Loucy (cell line): ENCODE measurements around the gene TSPYL2.

Experiments
- H2AFZ ChIP-seq: fragments of 200-600 bp; sonication (generic); 2 replicates; pipeline ENCODE4 v1.6.0; 2016; ENCODE audit warnings: antibody characterized with exemption, mild to moderate bottlenecking, low read length, moderate library complexity
- H3F3A ChIP-seq: fragments of 200-600 bp; 2 replicates; pipeline ENCODE4 v1.6.0; 2016; ENCODE audit warnings: antibody characterized with exemption, low read depth, mild to moderate bottlenecking
- H3K27me3 ChIP-seq: fragments of 200-600 bp; sonication (generic); 2 replicates; pipeline ENCODE4 v1.6.1; 2014; ENCODE audit warnings: low read length, mild to moderate bottlenecking; ENCODE audit not compliant: insufficient read depth, poor library complexity, severe bottlenecking
- H3K36me3 ChIP-seq: fragments of 200-600 bp; sonication (generic); 2 replicates; pipeline ENCODE4 v1.6.1; 2016; ENCODE audit warnings: low read length; ENCODE audit not compliant: insufficient read depth
- H3K4me1 ChIP-seq: fragments of 200-600 bp; sonication (generic); 2 replicates; pipeline ENCODE4 v1.5.1; 2014; ENCODE audit warnings: low read length, mild to moderate bottlenecking; ENCODE audit not compliant: insufficient read depth, poor library complexity, severe bottlenecking
- H3K4me2 ChIP-seq: fragments of 200-600 bp; sonication (generic); 2 replicates; pipeline ENCODE4 v1.6.0; 2014; ENCODE audit warnings: antibody characterized with exemption, low read length, low read depth, mild to moderate bottlenecking; ENCODE audit not compliant: poor library complexity, severe bottlenecking
- H3K4me3 ChIP-seq: fragments of 200-600 bp; sonication (generic); 2 replicates; pipeline ENCODE4 v1.5.1; 2014; ENCODE audit warnings: low read length, mild to moderate bottlenecking, mixed read lengths; ENCODE audit not compliant: poor library complexity, severe bottlenecking
- H3K79me2 ChIP-seq: fragments of 200-600 bp; sonication (generic); 2 replicates; pipeline ENCODE4 v1.6.1; 2014; ENCODE audit warnings: low read length; ENCODE audit not compliant: insufficient read depth
- H3K9ac ChIP-seq: fragments of 200-600 bp; sonication (generic); 2 replicates; pipeline ENCODE4 v1.6.0; 2014; ENCODE audit warnings: mild to moderate bottlenecking, low read depth, low read length, moderate library complexity; ENCODE audit not compliant: poor library complexity, severe bottlenecking
- H3K9me2 ChIP-seq: fragments of 200-600 bp; sonication (generic); replicated peaks from 2 replicates; pipeline ENCODE4 v1.6.1; 2016; ENCODE audit warnings: low read depth, low read length, mixed read lengths
- H3K9me3 ChIP-seq: fragments of 200-600 bp; sonication (generic); 2 replicates; pipeline ENCODE4 v1.6.1; 2014; ENCODE audit warnings: mild to moderate bottlenecking, antibody characterized with exemption, low read length, low read depth; ENCODE audit not compliant: insufficient read depth
- H4K20me1 ChIP-seq: fragments of 200-600 bp; sonication (generic); 2 replicates; pipeline ENCODE4 v1.6.0; 2014; ENCODE audit warnings: antibody characterized with exemption, low read length, mild to moderate bottlenecking; ENCODE audit not compliant: insufficient read depth, poor library complexity, severe bottlenecking
- CTCF ChIP-seq: fragments of 200-600 bp; sonication (generic); conservative IDR thresholded peaks from 2 replicates; pipeline ENCODE4 v1.5.1; 2014; ENCODE audit warnings: mild to moderate bottlenecking, antibody characterized with exemption, low read length
- EZH2phosphoT487 ChIP-seq: fragments of 200-600 bp; IDR thresholded peaks from 2 replicates; pipeline ENCODE4 v1.6.1; 2018; ENCODE audit warnings: antibody characterized with exemption, mild to moderate bottlenecking, moderate library complexity, borderline replicate concordance

The TSPYL2 gene

GRCh38 chrX:53081925-53082772 lies at the start of gene TSPYL2:
TSS of gene TSPYL2 (plus strand) at chrX:53082367. CDS start at chrX:53082499, 132 bp downstream.
- Histone ChIP-seq H3F3A (no peaks in the 10 kb centered on the region), H3K4me1 (no peaks in the 10 kb centered on the region), H3K4me2 (peak within 1 kb of the TSS; percentile 91), H3K27me3 (no peaks in the 10 kb centered on the region), H4K20me1 (peaks cover 7% of the 10 kb centered on the region), H3K9me2 (no peaks in the 10 kb centered on the region), H3K4me3 (peak within 1 kb of the TSS; percentile 79), H3K79me2 (peaks cover 17% of the 10 kb centered on the region; the same call in 1 of the 2 replicates), H3K9ac (peak within 1 kb of the TSS; percentile 73), H3K36me3 (peaks cover 5% of the 10 kb centered on the region; the same call in 1 of the 2 replicates), H2AFZ (peak within 1 kb of the TSS; percentile 55; the same call in 1 of the 2 replicates), H3K9me3 (no peaks in the 10 kb centered on the region)
- TF ChIP-seq EZH2phosphoT487, result no peak
- TF ChIP-seq CTCF, result no peak

GRCh38 chrX:53036149-53036548 lies 46.0 kb upstream of the TSPYL2 start:
- no peaks in the 10 kb centered on the region for H3F3A ChIP-seq
- H3K36me3 ChIP-seq, result no peaks in the 10 kb centered on the region
- H3K9ac ChIP-seq, result no peak overlapping the region
- TF ChIP-seq CTCF, result no peak
- no peak for TF ChIP-seq EZH2phosphoT487
- no peaks in the 10 kb centered on the region for H3K79me2 ChIP-seq
- no peaks in the 10 kb centered on the region for H3K27me3 ChIP-seq
- H3K4me1 ChIP-seq, result no peaks in the 10 kb centered on the region
- no peaks in the 10 kb centered on the region for H3K9me3 ChIP-seq
- no peak overlapping the region for H3K4me2 ChIP-seq
- no peak overlapping the region for H3K4me3 ChIP-seq
- no peaks in the 10 kb centered on the region for H4K20me1 ChIP-seq
- no peak overlapping the region for H2AFZ ChIP-seq
- no peaks in the 10 kb centered on the region for H3K9me2 ChIP-seq

- no peak overlapping the region for H3K4me3 ChIP-seq
- H3K4me1 ChIP-seq, result no peaks in the 10 kb centered on the region
- H3K9me2 ChIP-seq, result no peaks in the 10 kb centered on the region
- no peak overlapping the region for H3K4me2 ChIP-seq
- no peaks in the 10 kb centered on the region for H3F3A ChIP-seq
- TF ChIP-seq CTCF, result no peak
- TF ChIP-seq EZH2phosphoT487, result no peak
- H3K9me3 ChIP-seq, result no peaks in the 10 kb centered on the region
- no peaks in the 10 kb centered on the region for H3K27me3 ChIP-seq
- H3K36me3 ChIP-seq, result no peaks in the 10 kb centered on the region
- H2AFZ ChIP-seq, result no peak overlapping the region
- H4K20me1 ChIP-seq, result no peaks in the 10 kb centered on the region
- H3K9ac ChIP-seq, result no peak overlapping the region
- no peaks in the 10 kb centered on the region for H3K79me2 ChIP-seq
These were observed 42.9 kb upstream of the TSPYL2 start for GRCh38 chrX:53039236-53039635.
